Measurements from ENCODE around the gene LRPAP1. TPM values are rescaled to one million over a fixed set of nuclear protein-coding genes. Genes with fewer than 3 reads are reported as not detected.
"Not testable (repeated sequence)": the region's sequence is repeated elsewhere in the genome, so short reads cannot be mapped to it uniquely, and the experiment has no call there.

The LRPAP1 gene
- total and polyA plus RNA-seq, 9 donors, result 74.3 to 179 (median 135) TPM

DNA sequence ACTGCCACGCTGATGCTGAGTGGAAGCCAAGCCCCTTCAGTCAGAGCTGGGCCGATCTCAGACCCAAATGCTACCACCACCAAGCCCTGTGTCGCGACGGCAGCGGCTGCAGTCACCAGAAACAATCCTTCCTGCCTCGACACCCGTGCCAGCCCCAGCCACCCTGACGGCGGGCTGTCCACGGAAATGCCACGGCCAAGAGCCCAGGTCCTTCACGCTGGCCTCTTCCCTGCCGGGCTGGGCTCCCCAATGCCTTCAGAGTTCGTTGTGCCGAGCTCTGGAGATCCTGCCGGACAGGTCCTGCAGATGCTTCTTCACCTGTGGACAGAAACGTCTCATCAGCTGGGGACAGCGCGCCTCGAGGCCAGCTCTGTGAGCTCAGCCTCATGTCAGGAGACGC lies 19.5 kb downstream of the LRPAP1 start:
- Histone ChIP-seq H3K4me1 (ENCODE audit: insufficient read depth) (no peaks in the 10 kb centered on the region), H3K27me3 (no peaks in the 10 kb centered on the region), H3K9me3 (no peaks in the 10 kb centered on the region), H3K36me3 (no peaks in the 10 kb centered on the region), H3K27ac (no peak overlapping the region), H3K4me3 (no peak overlapping the region)
- TF ChIP-seq EP300 (IDR thresholded peaks at IDR 0.05), result no peak
- TF ChIP-seq, protein P1, sequence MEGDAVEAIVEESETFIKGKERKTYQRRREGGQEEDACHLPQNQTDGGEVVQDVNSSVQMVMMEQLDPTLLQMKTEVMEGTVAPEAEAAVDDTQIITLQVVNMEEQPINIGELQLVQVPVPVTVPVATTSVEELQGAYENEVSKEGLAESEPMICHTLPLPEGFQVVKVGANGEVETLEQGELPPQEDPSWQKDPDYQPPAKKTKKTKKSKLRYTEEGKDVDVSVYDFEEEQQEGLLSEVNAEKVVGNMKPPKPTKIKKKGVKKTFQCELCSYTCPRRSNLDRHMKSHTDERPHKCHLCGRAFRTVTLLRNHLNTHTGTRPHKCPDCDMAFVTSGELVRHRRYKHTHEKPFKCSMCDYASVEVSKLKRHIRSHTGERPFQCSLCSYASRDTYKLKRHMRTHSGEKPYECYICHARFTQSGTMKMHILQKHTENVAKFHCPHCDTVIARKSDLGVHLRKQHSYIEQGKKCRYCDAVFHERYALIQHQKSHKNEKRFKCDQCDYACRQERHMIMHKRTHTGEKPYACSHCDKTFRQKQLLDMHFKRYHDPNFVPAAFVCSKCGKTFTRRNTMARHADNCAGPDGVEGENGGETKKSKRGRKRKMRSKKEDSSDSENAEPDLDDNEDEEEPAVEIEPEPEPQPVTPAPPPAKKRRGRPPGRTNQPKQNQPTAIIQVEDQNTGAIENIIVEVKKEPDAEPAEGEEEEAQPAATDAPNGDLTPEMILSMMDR (IDR thresholded peaks at IDR 0.05), result no peak
- no peak for TF ChIP-seq POLR2A (IDR thresholded peaks at IDR 0.05)
- 93 to 96% (median 93%) methylated on average over 22 of the region's 22 CpGs for WGBS, 3 donors
- intact Hi-C loops (cut with DNase I), result no loop called here
- no peak for DNase-seq

DNA sequence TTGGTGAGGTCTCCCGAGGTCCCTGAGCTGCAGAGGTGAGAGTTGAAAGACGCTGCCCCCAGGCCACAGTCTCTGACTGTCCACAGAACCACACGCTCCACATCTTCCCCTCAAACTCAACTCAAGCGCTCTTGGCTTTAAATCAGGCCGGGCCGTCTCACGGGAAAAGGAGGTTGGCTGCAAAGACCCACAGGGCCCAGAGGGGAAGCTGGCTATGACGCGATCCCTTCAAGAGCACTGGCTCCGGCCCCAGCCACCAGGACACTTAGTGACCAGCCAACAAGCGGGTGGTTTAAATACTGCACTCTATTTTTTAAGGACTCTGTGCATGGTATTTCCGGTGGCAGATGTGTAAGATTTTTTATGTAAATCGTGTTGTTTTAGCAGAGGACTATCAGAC lies 19.9 kb downstream of the LRPAP1 start:
- 85 to 88% (median 87%) methylated on average over 13 of the region's 13 CpGs for WGBS, 3 donors
- H3K36me3 ChIP-seq, result no peaks in the 10 kb centered on the region
- TF ChIP-seq POLR2A (IDR thresholded peaks at IDR 0.05), result no peak
- TF ChIP-seq EP300 (IDR thresholded peaks at IDR 0.05), result no peak
- H3K9me3 ChIP-seq, result no peaks in the 10 kb centered on the region
- no peaks in the 10 kb centered on the region for H3K4me1 ChIP-seq (ENCODE audit: insufficient read depth)
- DNase-seq, result no peak
- H3K27me3 ChIP-seq, result no peaks in the 10 kb centered on the region
- H3K4me3 ChIP-seq, result no peak overlapping the region
- intact Hi-C loops (cut with DNase I), result no loop called here
- no peak overlapping the region for H3K27ac ChIP-seq

DNA sequence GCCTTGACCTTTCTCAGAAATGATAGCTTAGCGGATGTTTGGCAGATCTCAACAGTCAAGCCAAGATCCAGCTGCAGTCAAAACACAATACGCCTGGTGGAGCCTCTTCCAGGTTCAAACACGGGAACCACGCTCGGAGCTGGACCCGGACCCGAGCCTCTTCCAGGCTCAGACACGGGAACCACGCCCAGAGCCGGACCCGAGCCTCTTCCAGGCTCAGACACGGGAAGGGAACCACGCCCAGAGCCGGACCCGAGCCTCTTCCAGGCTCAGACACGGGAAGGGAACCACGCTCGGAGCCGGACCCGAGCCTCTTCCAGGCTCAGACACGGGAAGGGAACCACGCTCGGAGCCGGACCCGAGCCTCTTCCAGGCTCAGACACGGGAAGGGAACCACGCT lies 20.6 kb downstream of the LRPAP1 start:
- H3K9me3 ChIP-seq; DNase-seq; H3K4me3 ChIP-seq; H3K4me1 ChIP-seq (ENCODE audit: insufficient read depth); H3K27me3 ChIP-seq; H3K36me3 ChIP-seq; H3K27ac ChIP-seq; intact Hi-C loops (cut with DNase I): not testable (repeated sequence)
- WGBS, 3 donors, result 88 to 93% (median 92%) methylated on average over 18 to 20 of the region's 27 CpGs

DNA sequence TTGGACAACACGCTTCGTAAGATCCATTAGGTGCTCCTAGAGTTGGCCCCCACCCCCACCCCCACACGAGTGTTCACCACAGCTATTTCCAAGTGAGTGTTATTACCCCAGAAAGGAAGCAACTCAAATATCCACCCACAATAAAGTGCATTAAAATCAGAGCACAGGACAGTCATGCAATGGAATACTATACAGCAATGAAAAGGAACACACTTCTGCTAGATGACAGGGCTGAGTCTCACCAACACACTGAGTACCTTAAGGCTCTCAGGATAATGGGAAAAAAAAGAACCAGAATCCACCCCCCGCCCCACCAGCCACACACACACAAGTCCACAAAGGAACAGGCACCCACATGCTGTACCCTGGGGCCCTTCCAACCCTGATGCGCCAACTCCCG lies 21.0 kb downstream of the LRPAP1 start:
- 84 to 89% (median 86%) methylated on average over 6 of the region's 6 CpGs for whole genome bisulfite sequencing, 3 donors
- no peak for TF ChIP-seq EP300 (IDR thresholded peaks at IDR 0.05)

DNA sequence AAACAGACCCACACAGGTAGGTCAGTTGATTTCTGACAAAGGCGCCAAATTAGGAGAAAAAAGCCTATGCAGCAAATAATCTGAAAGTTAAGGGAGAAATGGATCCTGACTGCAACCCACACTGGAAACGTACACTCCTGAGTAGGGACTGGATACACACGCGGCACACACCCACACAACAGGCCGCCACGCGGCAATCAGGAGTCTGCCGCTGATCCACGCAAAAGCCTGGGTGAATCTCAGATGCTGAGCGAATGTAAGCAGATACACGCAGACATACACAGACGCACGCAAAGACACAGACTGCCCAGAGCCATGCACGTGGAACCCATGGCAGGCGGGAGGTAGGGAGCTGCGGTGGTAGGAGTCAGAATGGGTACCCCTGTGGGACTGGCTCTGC lies 21.7 kb downstream of the LRPAP1 start:
- H3K4me1 ChIP-seq (ENCODE audit: insufficient read depth), result no peaks in the 10 kb centered on the region
- H3K4me3 ChIP-seq, result no peak overlapping the region
- H3K27me3 ChIP-seq, result no peaks in the 10 kb centered on the region
- no peak for DNase-seq
- no peaks in the 10 kb centered on the region for H3K9me3 ChIP-seq
- TF ChIP-seq, protein P1 (IDR thresholded peaks at IDR 0.05), result no peak
- TF ChIP-seq EP300 (IDR thresholded peaks at IDR 0.05), result no peak
- TF ChIP-seq POLR2A (IDR thresholded peaks at IDR 0.05), result no peak
- 92 to 93% (median 92%) methylated on average over 16 of the region's 16 CpGs for WGBS, 3 donors
- H3K27ac ChIP-seq, result no peak overlapping the region
- intact Hi-C loops (cut with DNase I), result no loop called here
- no peaks in the 10 kb centered on the region for H3K36me3 ChIP-seq

More for the DNA sequence above, 21.0 kb downstream of the LRPAP1 start:
- H3K27ac ChIP-seq, result no peak overlapping the region
- H3K9me3 ChIP-seq, result no peaks in the 10 kb centered on the region
- H3K27me3 ChIP-seq, result no peaks in the 10 kb centered on the region
- intact Hi-C loops (cut with DNase I), result no loop called here
- no peaks in the 10 kb centered on the region for H3K36me3 ChIP-seq
- H3K4me3 ChIP-seq, result no peak overlapping the region
- DNase-seq, result no peak
- no peaks in the 10 kb centered on the region for H3K4me1 ChIP-seq (ENCODE audit: insufficient read depth)

DNA sequence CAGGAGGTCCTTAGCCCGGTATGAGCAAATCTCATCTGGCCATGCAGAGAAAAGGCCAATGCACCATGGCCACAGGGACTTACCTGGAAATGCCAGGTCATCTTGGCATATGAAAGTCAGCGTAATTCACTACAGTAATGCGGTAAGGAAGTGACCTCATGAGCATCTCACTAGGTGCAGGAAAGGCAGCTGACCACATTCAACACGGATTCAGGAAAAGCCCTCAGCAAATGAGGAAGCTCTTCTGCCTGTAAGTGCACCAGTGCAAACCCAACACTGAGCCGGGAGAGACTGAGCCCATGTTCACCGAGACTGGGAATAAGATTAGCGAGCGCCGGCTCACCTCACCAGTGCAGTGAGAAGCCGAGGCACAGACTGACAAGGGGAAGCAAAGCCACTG lies 23.7 kb downstream of the LRPAP1 start:
- intact Hi-C loops (cut with DNase I), result no loop called here
- no peak for DNase-seq
- Histone ChIP-seq H3K27me3 (no peaks in the 10 kb centered on the region), H3K4me1 (ENCODE audit: insufficient read depth) (no peaks in the 10 kb centered on the region), H3K27ac (no peak overlapping the region), H3K9me3 (no peaks in the 10 kb centered on the region), H3K36me3 (no peaks in the 10 kb centered on the region), H3K4me3 (no peak overlapping the region)
- WGBS, 3 donors, result 88 to 92% (median 89%) methylated on average over 10 of the region's 10 CpGs
- no peak for TF ChIP-seq EP300 (IDR thresholded peaks at IDR 0.05)
- TF ChIP-seq, protein P1 (IDR thresholded peaks at IDR 0.05), result no peak

Data from ovary (tissue), 9 donors.